GM12878 (cell line): ENCODE measurements around the gene ZNF30. TPM values are rescaled to one million over a fixed set of nuclear protein-coding genes. Genes with fewer than 3 reads are reported as not detected.
A peak's percentile ranks its signal among the peaks of the same experiment; 100 is the strongest.

Experiments used
- CHD2 ChIP-seq: IDR thresholded peaks from 2 replicates; pipeline ENCODE4 v1.6.1; 2011; ENCODE audit warnings: low read depth, low read length, improper control_type of control experiment, borderline replicate concordance
- CREM ChIP-seq: IDR thresholded peaks from 2 replicates; pipeline ENCODE4 v1.6.1; 2014; ENCODE audit warnings: antibody characterized with exemption, low read depth
- EGR1 ChIP-seq, 2 experiments: IDR thresholded peaks; 1 replicate in 1 of 2; 2 replicates in 1 of 2; pipeline ENCODE4 v1.6.1; 2011 to 2012; ENCODE audit warnings: low read depth in 2 of 2, low read length in 2 of 2, borderline replicate concordance in 1 of 2, mild to moderate bottlenecking in 1 of 2, moderate library complexity in 1 of 2
- HCFC1 ChIP-seq: fragments of 150-350 bp; IDR thresholded peaks from 2 replicates; pipeline ENCODE4 v1.6.1; 2014; ENCODE audit warnings: low read length
- NR2F1 ChIP-seq: fragments of 450-650 bp; conservative IDR thresholded peaks from 2 replicates; pipeline ENCODE4 v1.6.1; 2017; ENCODE audit warnings: mild to moderate bottlenecking
- NRF1 ChIP-seq: conservative IDR thresholded peaks from 2 replicates; pipeline ENCODE4 v1.6.1; 2011; ENCODE audit warnings: mild to moderate bottlenecking, low read depth, low read length, improper control_type of control experiment
- PKNOX1 ChIP-seq: fragments of 450-650 bp; IDR thresholded peaks from 2 replicates; pipeline ENCODE4 v1.6.1; 2016; ENCODE audit warnings: mild to moderate bottlenecking
- POLR2A ChIP-seq: IDR thresholded peaks from 2 replicates; pipeline ENCODE4 v1.6.1; 2011; ENCODE audit warnings: low read depth, mild to moderate bottlenecking, low read length
- POLR2AphosphoS5 ChIP-seq: IDR thresholded peaks from 2 replicates; pipeline ENCODE4 v1.6.1; 2011; ENCODE audit warnings: mild to moderate bottlenecking, low read length, inconsistent platforms
- RBBP5 ChIP-seq: fragments of 200-600 bp; sonication (generic); conservative IDR thresholded peaks from 2 replicates; pipeline ENCODE4 v1.6.1; 2016
- SIN3A ChIP-seq: IDR thresholded peaks from 2 replicates; pipeline ENCODE4 v1.6.1; 2012; ENCODE audit warnings: low read depth, low read length, improper control_type of control experiment
- SKIL ChIP-seq: fragments of 450-650 bp; IDR thresholded peaks from 2 replicates; pipeline ENCODE4 v1.6.1; 2017; ENCODE audit warnings: mild to moderate bottlenecking, low read depth, inconsistent platforms; ENCODE audit not compliant: poor library complexity, severe bottlenecking
- SRF ChIP-seq, 2 experiments: IDR thresholded peaks; 2 replicates each; pipeline ENCODE4 v1.6.1; 2011; ENCODE audit warnings: low read depth in 2 of 2, low read length in 2 of 2, mild to moderate bottlenecking in 1 of 2, moderate library complexity in 1 of 2
- SUZ12 ChIP-seq: fragments of 200-600 bp; sonication (generic); IDR thresholded peaks from one replicate; pipeline ENCODE4 v1.6.1; 2018; ENCODE audit warnings: antibody characterized with exemption, mild to moderate bottlenecking; ENCODE audit not compliant: unreplicated experiment
- YY1 ChIP-seq: IDR thresholded peaks from 2 replicates; pipeline ENCODE4 v1.6.1; 2011; ENCODE audit warnings: low read depth, mild to moderate bottlenecking, low read length
- polyA plus RNA-seq, 11 experiments: library from polyadenylated mRNA; depleted of rRNA in 4 of 11; unstranded in 6 of 11; stranded (reverse) in 5 of 11; fragments of >200 nt; fragmentation: Nextera tagmentation in 4 of 11; fragmentation: Illumina TruSeq in 1 of 11; extraction: Ambion mirVana in 4 of 11; extraction: Trizol in 1 of 11; gene quantifications; 1 replicate in 1 of 11; 2 replicates in 10 of 11; pipeline versions ENCODE4 v1.2.1 to v1.2.3, GENCODE V29; 2011 to 2016; ENCODE audit warnings: inconsistent platforms in 2 of 11, missing spikeins in 2 of 11, low read depth in 1 of 11
- total RNA-seq, 4 experiments: library from RNA; depleted of rRNA in 3 of 4; stranded (reverse); fragments of >200 nt in 3 of 4; fragmentation: Illumina TruSeq in 1 of 4; extraction: Trizol in 1 of 4; gene quantifications; 2 replicates each; pipeline versions ENCODE4 v1.2.1 to v1.2.3, GENCODE V29; 2013 to 2021
- TF ChIP-seq, protein P1 (sequence below): IDR thresholded peaks from 2 replicates; pipeline ENCODE4 v1.6.1; 2011; ENCODE audit warnings: borderline replicate concordance, low read depth, mild to moderate bottlenecking, moderate library complexity, low read length; ENCODE audit not compliant: insufficient read depth, poor library complexity, severe bottlenecking
- TF ChIP-seq, protein P2 (sequence below): IDR thresholded peaks from 2 replicates; pipeline ENCODE4 v1.6.1; 2012; ENCODE audit warnings: low read depth, low read length, improper control_type of control experiment

The ZNF30 gene
- total and polyA plus RNA-seq, 10 of the 15 experiments (the other 5 are each of a cell fraction or from before 2014, with no cell fraction given): 0.85 to 2.3 (median 1.3) TPM

GRCh38 chr19:34926685-34927375 is at the start of gene ZNF30 (continued):
- 0 out of 2 replicates have a peak, but pooled peaks have one; percentile 51 for TF ChIP-seq POLR2AphosphoS5
- peak; percentile 55 for TF ChIP-seq NRF1
- peak; percentile 69 for TF ChIP-seq HCFC1
- no peak for TF ChIP-seq RBBP5
- no peak for TF ChIP-seq SUZ12
- TF ChIP-seq SIN3A: 0 out of 2 replicates have a peak, but pooled peaks have one; percentile 40
- TF ChIP-seq NR2F1: no peak
- 0 out of 2 replicates have a peak, but pooled peaks have one; percentile 7 for TF ChIP-seq CHD2
- peak; percentile 22; the same call in 1 of the 2 replicates for TF ChIP-seq CREM
- TF ChIP-seq, protein P1, sequence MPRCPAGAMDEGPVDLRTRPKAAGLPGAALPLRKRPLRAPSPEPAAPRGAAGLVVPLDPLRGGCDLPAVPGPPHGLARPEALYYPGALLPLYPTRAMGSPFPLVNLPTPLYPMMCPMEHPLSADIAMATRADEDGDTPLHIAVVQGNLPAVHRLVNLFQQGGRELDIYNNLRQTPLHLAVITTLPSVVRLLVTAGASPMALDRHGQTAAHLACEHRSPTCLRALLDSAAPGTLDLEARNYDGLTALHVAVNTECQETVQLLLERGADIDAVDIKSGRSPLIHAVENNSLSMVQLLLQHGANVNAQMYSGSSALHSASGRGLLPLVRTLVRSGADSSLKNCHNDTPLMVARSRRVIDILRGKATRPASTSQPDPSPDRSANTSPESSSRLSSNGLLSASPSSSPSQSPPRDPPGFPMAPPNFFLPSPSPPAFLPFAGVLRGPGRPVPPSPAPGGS: no peak
- TF ChIP-seq YY1: peak; percentile 72
- no peak for TF ChIP-seq SKIL
- no peak for TF ChIP-seq PKNOX1
- TF ChIP-seq, protein P2, sequence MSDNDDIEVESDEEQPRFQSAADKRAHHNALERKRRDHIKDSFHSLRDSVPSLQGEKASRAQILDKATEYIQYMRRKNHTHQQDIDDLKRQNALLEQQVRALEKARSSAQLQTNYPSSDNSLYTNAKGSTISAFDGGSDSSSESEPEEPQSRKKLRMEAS: peak; percentile 55; the same call in 1 of the 2 replicates
- peak in 1 of 2 experiments; percentile 73; a peak in 2 of 3 replicates for TF ChIP-seq EGR1 (IDR thresholded peaks at IDR 0.05; ENCODE audit: borderline replicate concordance in 1 of 2, low read depth in 2 of 2, low read length in 2 of 2)
- TF ChIP-seq SRF (IDR thresholded peaks at IDR 0.05; ENCODE audit: low read depth in 2 of 2, low read length in 2 of 2): 0 out of 4 replicates have a peak, but pooled peaks of 1 of the 2 experiments have one; percentile 31
- TF ChIP-seq POLR2A: peak; percentile 67
